Lower lobe of right lung (tissue), 2 donors: Measurements from ENCODE around the gene FAM110C. TPM values are rescaled to one million over a fixed set of nuclear protein-coding genes. Genes with fewer than 3 reads are reported as not detected.
A peak's percentile ranks its signal among the peaks of the same experiment; 100 is the strongest.

Experiments used
- ATAC-seq, 2 donors: fragments of 200-7000 bp; cut with Tn5 transposase; one replicate each; pipeline ENCODE4 v1.9.1; 2020 to 2022; ENCODE audit warnings: mild to moderate bottlenecking in 2 of 2, moderate library complexity in 2 of 2
- DNase-seq: peaks from one replicate; pipeline ENCODE4 v3.0.0-alpha.2; 2020
- H3K27ac ChIP-seq: fragments of 200-600 bp; one replicate; pipeline ENCODE4 v1.8.0; 2022
- H3K27me3 ChIP-seq: fragments of 200-600 bp; one replicate; pipeline ENCODE4 v1.8.0; 2022; ENCODE audit warnings: low read depth
- H3K36me3 ChIP-seq: fragments of 200-600 bp; one replicate; pipeline ENCODE4 v1.8.0; 2022; ENCODE audit warnings: mild to moderate bottlenecking
- H3K4me1 ChIP-seq: fragments of 200-600 bp; one replicate; pipeline ENCODE4 v1.8.0; 2022
- H3K4me3 ChIP-seq: fragments of 200-600 bp; one replicate; pipeline ENCODE4 v1.8.0; 2022; ENCODE audit warnings: mild to moderate bottlenecking
- H3K9me3 ChIP-seq: fragments of 200-600 bp; one replicate; pipeline ENCODE4 v1.8.0; 2022
- CTCF ChIP-seq: fragments of 200-600 bp; IDR thresholded peaks from one replicate; pipeline ENCODE4 v1.8.0; 2022; ENCODE audit warnings: antibody characterized with exemption, mild to moderate bottlenecking
- intact Hi-C: fragments of 100-400 bp; cut with DNase I; formaldehyde crosslinking; loops from one replicate; pipeline ENCODE4 v1.11.0; 2022
- long read RNA-seq: library from polyadenylated mRNA; unstranded; transcript quantifications from one replicate; pipeline ENCODE4 v2.0.0, GENCODE V29; 2021
- total RNA-seq: library from RNA; stranded (reverse); fragmentation: NEBNext Ultra II Directional; extraction: Animal tissue kit (Norgen Biotek cat#: 25700); gene quantifications from one replicate; pipeline ENCODE4 v1.2.1, GENCODE V29; 2021
- donor health status: DM: no; HTN: yes; CAD: no; lungs with severe emphysema.

The FAM110C gene
- 3.6 TPM for total RNA-seq
- long read RNA-seq, partial matches to known transcripts, result 1 of 6 reads
- long read RNA-seq, other reads (novel, unspliced or antisense), result 2 of 6 reads

- Histone ChIP-seq H3K27me3 (peaks cover 41% of the 10 kb centered on the region), H3K9me3 (no peaks in the 10 kb centered on the region), H3K27ac (peak within 1 kb of the TSS; percentile 88), H3K36me3 (no peaks in the 10 kb centered on the region), H3K4me3 (peak within 1 kb of the TSS; percentile 65), H3K4me1 (peaks cover 19% of the 10 kb centered on the region)
- no peak for TF ChIP-seq CTCF
- peak; percentile 81 for DNase-seq
- peak; percentile 91 to 93 for ATAC-seq
- intact Hi-C loops, result no loop called here
Observed at GRCh38 chr2:46471-47345, at the start of gene FAM110C. Gene FAM110C (minus strand): TSS chr2:46505. CDS start chr2:46385, 120 bp downstream.

- TF ChIP-seq CTCF, result no peak
Observed at GRCh38 chr2:92326-92725, 46.0 kb upstream of the FAM110C start.

GRCh38 chr2:90645-91312 is 44.5 kb upstream of the FAM110C start:
- H3K27me3 ChIP-seq, result no peaks in the 10 kb centered on the region
- ATAC-seq, result peak; percentile 30 to 40

More at GRCh38 chr2:92326-92725, 46.0 kb upstream of the FAM110C start:
- no peaks in the 10 kb centered on the region for H3K4me1 ChIP-seq
- DNase-seq (no peak), ATAC-seq (no peak)
- intact Hi-C loops, result no loop called here
- no peak overlapping the region for H3K4me3 ChIP-seq
- H3K27ac ChIP-seq, result no peak overlapping the region
- H3K36me3 ChIP-seq, result no peaks in the 10 kb centered on the region
- H3K27me3 ChIP-seq, result no peaks in the 10 kb centered on the region
- H3K9me3 ChIP-seq, result no peaks in the 10 kb centered on the region

GRCh38 chr2:85761-86160 is 39.5 kb upstream of the FAM110C start:
- Histone ChIP-seq H3K27me3 (no peaks in the 10 kb centered on the region), H3K4me1 (no peaks in the 10 kb centered on the region), H3K27ac (no peak overlapping the region), H3K36me3 (no peaks in the 10 kb centered on the region), H3K9me3 (no peaks in the 10 kb centered on the region), H3K4me3 (no peak overlapping the region)
- TF ChIP-seq CTCF, result no peak
- no peak for DNase-seq
- intact Hi-C loops, result no loop called here
- ATAC-seq, result no peak

More at GRCh38 chr2:90645-91312, 44.5 kb upstream of the FAM110C start:
- Histone ChIP-seq H3K9me3 (no peaks in the 10 kb centered on the region), H3K4me3 (no peak overlapping the region), H3K36me3 (no peaks in the 10 kb centered on the region), H3K4me1 (no peaks in the 10 kb centered on the region), H3K27ac (no peak overlapping the region)
- DNase-seq, result peak; percentile 54
- intact Hi-C loops, result no loop called here
- TF ChIP-seq CTCF, result no peak

- Histone ChIP-seq H3K27me3 (no peaks in the 10 kb centered on the region), H3K27ac (no peak overlapping the region), H3K36me3 (no peaks in the 10 kb centered on the region), H3K4me3 (no peak overlapping the region), H3K9me3 (no peaks in the 10 kb centered on the region), H3K4me1 (no peaks in the 10 kb centered on the region)
- no peak for DNase-seq
- intact Hi-C loops, result no loop called here
- TF ChIP-seq CTCF, result no peak
- no peak for ATAC-seq
Observed at GRCh38 chr2:84121-84520, 37.8 kb upstream of the FAM110C start.
